K562 (cell line): ENCODE results near the gene RUVBL1. TPM values are rescaled to one million over a fixed set of nuclear protein-coding genes. Genes with fewer than 3 reads are reported as not detected.

ENCODE experiments used
- BRF1 ChIP-seq: IDR thresholded peaks from 3 replicates; pipeline ENCODE4 v1.6.1; 2011; ENCODE audit warnings: borderline replicate concordance, mild to moderate bottlenecking; ENCODE audit not compliant: insufficient read length; ENCODE audit errors: extremely low read depth
- CLOCK ChIP-seq: fragments of 250-450 bp; sonication (Bioruptor Pico); IDR thresholded peaks from 2 replicates; pipeline ENCODE4 v1.4.0; 2020; ENCODE audit warnings: mild to moderate bottlenecking, moderate library complexity, borderline replicate concordance
- HDAC1 ChIP-seq, 2 experiments: fragments of 450-650 bp; IDR thresholded peaks; 2 replicates each; pipeline ENCODE4 v1.6.1; 2016 to 2017; ENCODE audit warnings: inconsistent platforms in 1 of 2, mild to moderate bottlenecking in 1 of 2, moderate library complexity in 1 of 2
- ILK ChIP-seq: fragments of 450-650 bp; IDR thresholded peaks from 2 replicates; pipeline ENCODE4 v1.6.1; 2016; ENCODE audit warnings: missing genetic modification characterization, low read depth, mild to moderate bottlenecking, missing compliant biosample characterization, moderate library complexity, borderline replicate concordance
- POU5F1 ChIP-seq: fragments of 150-350 bp; IDR thresholded peaks from 2 replicates; pipeline ENCODE4 v1.6.1; 2014; ENCODE audit warnings: borderline replicate concordance, low read length, low read depth, mild to moderate bottlenecking; ENCODE audit not compliant: partially characterized antibody
- polyA plus RNA-seq, 8 experiments: library from polyadenylated mRNA; depleted of rRNA in 4 of 8; stranded (reverse) in 5 of 8; unstranded in 3 of 8; fragments of >200 nt; fragmentation: Nextera tagmentation in 2 of 8; fragmentation: Illumina TruSeq in 1 of 8; extraction: Ambion mirVana in 2 of 8; extraction: Trizol in 1 of 8; gene quantifications; 2 replicates each; pipeline versions ENCODE4 v1.2.1 to v1.2.3, GENCODE V29; 2011 to 2014; ENCODE audit warnings: inconsistent platforms in 1 of 8, missing spikeins in 1 of 8
- total RNA-seq, 7 experiments: library from RNA; depleted of rRNA in 6 of 7; stranded (reverse); fragments of >200 nt in 6 of 7; fragmentation: Illumina TruSeq in 2 of 7; extraction: Trizol in 2 of 7; gene quantifications; 2 replicates each; pipeline versions ENCODE4 v1.2.1 to v1.2.3, GENCODE V29; 2011 to 2021; ENCODE audit warnings: low replicate concordance in 1 of 7
- TF ChIP-seq, protein P1 (sequence below): sonication (generic); formaldehyde crosslinking; IDR thresholded peaks from 2 replicates; pipeline ENCODE4 v1.8.1; 2023; ENCODE audit warnings: mild to moderate bottlenecking, missing genetic modification reagents
- TF ChIP-seq, protein P2 (sequence below): sonication (generic); formaldehyde crosslinking; IDR thresholded peaks from 2 replicates; pipeline ENCODE4 v1.8.0; 2022; ENCODE audit warnings: missing genetic modification reagents, mild to moderate bottlenecking, borderline replicate concordance

The RUVBL1 gene
- total and polyA plus RNA-seq, 9 of the 15 experiments (the other 6 are each of a cell fraction or from before 2014, with no cell fraction given), result 20.7 to 147 (median 113) TPM

GRCh38 chr3:128123538-128124368 lies at the start of gene RUVBL1 (continued):
- TF ChIP-seq, protein P1, sequence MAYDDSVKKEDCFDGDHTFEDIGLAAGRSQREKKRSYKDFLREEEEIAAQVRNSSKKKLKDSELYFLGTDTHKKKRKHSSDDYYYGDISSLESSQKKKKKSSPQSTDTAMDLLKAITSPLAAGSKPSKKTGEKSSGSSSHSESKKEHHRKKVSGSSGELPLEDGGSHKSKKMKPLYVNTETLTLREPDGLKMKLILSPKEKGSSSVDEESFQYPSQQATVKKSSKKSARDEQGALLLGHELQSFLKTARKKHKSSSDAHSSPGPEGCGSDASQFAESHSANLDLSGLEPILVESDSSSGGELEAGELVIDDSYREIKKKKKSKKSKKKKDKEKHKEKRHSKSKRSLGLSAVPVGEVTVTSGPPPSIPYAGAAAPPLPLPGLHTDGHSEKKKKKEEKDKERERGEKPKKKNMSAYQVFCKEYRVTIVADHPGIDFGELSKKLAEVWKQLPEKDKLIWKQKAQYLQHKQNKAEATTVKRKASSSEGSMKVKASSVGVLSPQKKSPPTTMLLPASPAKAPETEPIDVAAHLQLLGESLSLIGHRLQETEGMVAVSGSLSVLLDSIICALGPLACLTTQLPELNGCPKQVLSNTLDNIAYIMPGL (CRISPR knock-in tag), result no peak
- TF ChIP-seq POU5F1, result no peak
- TF ChIP-seq ILK (tag), result no peak
- TF ChIP-seq, protein P2, sequence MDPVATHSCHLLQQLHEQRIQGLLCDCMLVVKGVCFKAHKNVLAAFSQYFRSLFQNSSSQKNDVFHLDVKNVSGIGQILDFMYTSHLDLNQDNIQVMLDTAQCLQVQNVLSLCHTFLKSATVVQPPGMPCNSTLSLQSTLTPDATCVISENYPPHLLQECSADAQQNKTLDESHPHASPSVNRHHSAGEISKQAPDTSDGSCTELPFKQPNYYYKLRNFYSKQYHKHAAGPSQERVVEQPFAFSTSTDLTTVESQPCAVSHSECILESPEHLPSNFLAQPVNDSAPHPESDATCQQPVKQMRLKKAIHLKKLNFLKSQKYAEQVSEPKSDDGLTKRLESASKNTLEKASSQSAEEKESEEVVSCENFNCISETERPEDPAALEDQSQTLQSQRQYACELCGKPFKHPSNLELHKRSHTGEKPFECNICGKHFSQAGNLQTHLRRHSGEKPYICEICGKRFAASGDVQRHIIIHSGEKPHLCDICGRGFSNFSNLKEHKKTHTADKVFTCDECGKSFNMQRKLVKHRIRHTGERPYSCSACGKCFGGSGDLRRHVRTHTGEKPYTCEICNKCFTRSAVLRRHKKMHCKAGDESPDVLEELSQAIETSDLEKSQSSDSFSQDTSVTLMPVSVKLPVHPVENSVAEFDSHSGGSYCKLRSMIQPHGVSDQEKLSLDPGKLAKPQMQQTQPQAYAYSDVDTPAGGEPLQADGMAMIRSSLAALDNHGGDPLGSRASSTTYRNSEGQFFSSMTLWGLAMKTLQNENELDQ (CRISPR knock-in tag), result no peak
- TF ChIP-seq HDAC1 (IDR thresholded peaks at IDR 0.05), result peak in 1 of 2 experiments; percentile 97; a peak in 2 of 4 replicates
- no peak for TF ChIP-seq BRF1
- TF ChIP-seq CLOCK (CRISPR knock-in tag), result no peak
